Measurements from ENCODE around the gene GASK1A. TPM values are rescaled to one million over a fixed set of nuclear protein-coding genes. Genes with fewer than 3 reads are reported as not detected.

GASK1A gene
- total RNA-seq, 1 donor from 2014 or later, result under 0.01 TPM

Other genes starting within 250 kb of the GASK1A start
- gene CCDC13, start 206.1 kb upstream of the GASK1A start, total RNA-seq, result 0.13 and 0.25 TPM in 2 replicates
- gene HIGD1A, start 174.8 kb upstream of the GASK1A start, total RNA-seq, result 77.5 and 102 TPM in 2 replicates
- gene ACKR2, start 169.9 kb upstream of the GASK1A start, total RNA-seq, result 3.5 and 23.5 TPM in 2 replicates
- gene CYP8B1, start 103.4 kb upstream of the GASK1A start, total RNA-seq, result not detected in 2 replicates
- gene ZNF662, start 73.2 kb upstream of the GASK1A start, total RNA-seq, result 1.0 and 2.4 TPM in 2 replicates
- gene POMGNT2, start 126.8 kb downstream of the GASK1A start, total RNA-seq, result 3.5 and 6.6 TPM in 2 replicates